ENCODE measurements around the gene ST3GAL5. TPM values are rescaled to one million over a fixed set of nuclear protein-coding genes. Genes with fewer than 3 reads are reported as not detected.
A peak's percentile ranks its signal among the peaks of the same experiment; 100 is the strongest.

ST3GAL5 gene
- total and polyA plus RNA-seq, 2 experiments from 2014 or later = 3.2 to 7.9 TPM

GRCh38 chr2:85873679-85874078 is 15.1 kb downstream of the ST3GAL5 start (continued):
- TF ChIP-seq EZH2phosphoT487 (IDR thresholded peaks at IDR 0.05; ENCODE audit: unreplicated experiment) (no peak), STAT1 (IDR thresholded peaks at IDR 0.05; ENCODE audit: unreplicated experiment) (no peak)

GRCh38 chr2:85872536-85873161 is 16.1 kb downstream of the ST3GAL5 start:
- Mint-ChIP-seq H3K27me3 (ENCODE audit: insufficient read depth, low read depth, poor library complexity) (peaks cover 3% of the 10 kb centered on the region), H3K4me1 (peaks cover 14% of the 10 kb centered on the region), H3K36me3 (ENCODE audit: low read depth) (no peaks in the 10 kb centered on the region), H3K9me3 (no peaks in the 10 kb centered on the region), H3K4me3 (no peak overlapping the region), H3K27ac (no peak overlapping the region)
- Histone ChIP-seq H3K27ac (ENCODE audit: low read depth) (no peak overlapping the region), H3K36me3 (ENCODE audit: insufficient read depth) (no peaks in the 10 kb centered on the region), H2AFZ (no peak overlapping the region), H3K27me3 (ENCODE audit: insufficient read depth) (no peaks in the 10 kb centered on the region), H3K9me2 (ENCODE audit: insufficient read depth) (no peaks in the 10 kb centered on the region), H3K79me2 (replicated peaks; ENCODE audit: insufficient read depth) (no peaks in the 10 kb centered on the region), H4K20me1 (replicated peaks; ENCODE audit: insufficient read depth) (peaks cover 7% of the 10 kb centered on the region), H3K4me1 (ENCODE audit: insufficient read depth) (peaks cover 15% of the 10 kb centered on the region; the same call in 1 of the 2 replicates), H3K4me2 (no peak overlapping the region), H3K4me3 (no peak overlapping the region), H3F3A (replicated peaks; ENCODE audit: low read depth) (no peaks in the 10 kb centered on the region)
- TF ChIP-seq JUNB (IDR thresholded peaks at IDR 0.05; ENCODE audit: unreplicated experiment) (no peak), ZNF462 (CRISPR knock-in tag; IDR thresholded peaks at IDR 0.05) (no peak), CTCF (conservative IDR thresholded peaks at IDR 0.05; ENCODE audit: low read depth in 2 of 2) (peak; percentile 24 to 49; a peak in 2 of 4 replicates), STAT1 (IDR thresholded peaks at IDR 0.05; ENCODE audit: unreplicated experiment) (no peak), POLR2AphosphoS5 (IDR thresholded peaks at IDR 0.05; ENCODE audit: low read depth) (no peak), CREB1 (CRISPR knock-in tag; IDR thresholded peaks at IDR 0.05; ENCODE audit: low read depth) (no peak)
- DNase-seq (ENCODE audit: low spot score) (peak; percentile 59), ATAC-seq (peak; percentile 88)

All from GM23338 (cell line).